ENCODE results near the gene AIMP1. TPM values are rescaled to one million over a fixed set of nuclear protein-coding genes. Genes with fewer than 3 reads are reported as not detected.
A peak's percentile ranks its signal among the peaks of the same experiment; 100 is the strongest.

Gene AIMP1
- total and polyA plus RNA-seq, 10 of the 15 experiments (the other 5 are each of a cell fraction or from before 2014, with no cell fraction given) = 18.6 to 131 (median 56.5) TPM

- Histone ChIP-seq H3K9me3 (replicated peaks; ENCODE audit: control insufficient read depth, insufficient read depth, low read length) (no peaks in the 10 kb centered on the region), H3K27me3 (replicated peaks in 1 of 2; ENCODE audit: control insufficient read depth in 2 of 2, insufficient read depth in 2 of 2, low read length in 1 of 2) (no peaks in the 10 kb centered on the region), H3K36me3 (ENCODE audit: control insufficient read depth in 2 of 2, insufficient read depth in 2 of 2, low read length in 1 of 2) (no peaks in the 10 kb centered on the region), H3K79me2 (ENCODE audit: control insufficient read depth, insufficient read depth, low read length) (no peaks in the 10 kb centered on the region), H4K20me1 (ENCODE audit: control insufficient read depth, insufficient read depth) (no peaks in the 10 kb centered on the region), H3K4me1 (ENCODE audit: control insufficient read depth, insufficient read depth, low read length) (no peaks in the 10 kb centered on the region), H3K9ac (ENCODE audit: control insufficient read depth, insufficient read depth, low read length) (no peak overlapping the region), H3K27ac (ENCODE audit: control insufficient read depth, insufficient read depth) (no peak overlapping the region), H2AFZ (ENCODE audit: control insufficient read depth, low read depth, low read length) (no peak overlapping the region; the same call in 1 of the 2 replicates), H3K4me2 (ENCODE audit: control insufficient read depth, insufficient read depth) (no peak overlapping the region), H3K4me3 (no peak overlapping the region)
- no TSS peak for BruUV-seq (replicated peaks)
- WGBS (ENCODE audit: insufficient coverage, insufficient replicate concordance, low lambda C conversion rate, missing lambda C conversion rate) = 27% methylated on average over 6 of the region's 6 CpGs
- ChIA-PET POLR2A (no interaction called here), CTCF (interaction anchor here (0.6 to 3.5 kb wide), 19 partner anchors 11 to 813 kb away, joined by 3 to 33 read pairs (median 3); no protein-coding TSS in a partner anchor), SMC1A (ENCODE audit: uncharacterized antibody, unreplicated experiment) (interaction anchor here (0.6 to 2.2 kb wide), 7 partner anchors 16 to 1369 kb away, joined by 3 to 12 read pairs (median 4); no protein-coding TSS in a partner anchor), RAD21 (ENCODE audit: unreplicated experiment) (interaction anchor here (1.0 to 1.9 kb wide), 3 partner anchors 437 to 814 kb away, joined by 3 to 4 read pairs (median 3); no protein-coding TSS in a partner anchor)
- in situ Hi-C loops (cut with MboI) (no loop called here), intact Hi-C loops (cut with micrococcal nuclease; ENCODE audit: unreplicated experiment) (loop anchor here (1.0 to 5.0 kb wide), 5 partner anchors 103 to 813 kb away; no protein-coding TSS in a partner anchor)
- DNase-seq (ENCODE audit: low read depth, low spot score) (peak; percentile 20), ATAC-seq (peak; percentile 83), FAIRE-seq (peak; percentile 90)
- no peak for TF ChIP-seq EZH2 (IDR thresholded peaks at IDR 0.05; ENCODE audit: borderline replicate concordance, control insufficient read depth, low read depth, low read length)
- no peak for TF ChIP-seq HDAC2 (IDR thresholded peaks at IDR 0.05)
- peak; percentile 50 to 58 (median 58) for TF ChIP-seq CTCF (IDR thresholded peaks at IDR 0.05 in 2 of 3, conservative IDR thresholded peaks at IDR 0.05 in 1 of 3; ENCODE audit: control insufficient read depth in 2 of 3, extremely low read depth in 1 of 3, insufficient read depth in 1 of 3, low read depth in 3 of 3, low read length in 3 of 3)
- no peak for TF ChIP-seq E2F4 (IDR thresholded peaks at IDR 0.05; ENCODE audit: low read depth, low read length)
- no peak for TF ChIP-seq CEBPB (IDR thresholded peaks at IDR 0.05; ENCODE audit: borderline replicate concordance in 1 of 2, low read depth in 2 of 2, low read length in 2 of 2)
- no peak for TF ChIP-seq SREBF2 (IDR thresholded peaks at IDR 0.05; ENCODE audit: low read length)
- TF ChIP-seq MEF2A (IDR thresholded peaks at IDR 0.05; ENCODE audit: insufficient read depth, low read depth, low read length) = no peak
- TF ChIP-seq CEBPZ (IDR thresholded peaks at IDR 0.05; ENCODE audit: low read depth, low read length) = no peak
- TF ChIP-seq ATF2 (IDR thresholded peaks at IDR 0.05; ENCODE audit: low read length) = no peak
- TF ChIP-seq TAF1 (IDR thresholded peaks at IDR 0.05; ENCODE audit: borderline replicate concordance, low read depth, low read length) = no peak
- TF ChIP-seq PAX8 (IDR thresholded peaks at IDR 0.05) = no peak
- TF ChIP-seq MLLT1 (IDR thresholded peaks at IDR 0.05) = no peak
- no peak for TF ChIP-seq SPI1 (IDR thresholded peaks at IDR 0.05; ENCODE audit: borderline replicate concordance, insufficient read depth, low read depth, low read length)
Measured at GRCh38 chr4:106369456-106370060, 53.2 kb downstream of the AIMP1 start.
